Neutrophil (primary cell): ENCODE data around the gene PIEZO1.

Source experiments
- H3K27ac ChIP-seq: fragments of 200-600 bp; sonication (generic); 2 replicates; pipeline ENCODE4 v1.5.1; 2016; ENCODE audit warnings: mild to moderate bottlenecking, moderate library complexity
- H3K27me3 ChIP-seq: fragments of 200-600 bp; sonication (generic); 2 replicates; pipeline ENCODE4 v1.6.0; 2016; ENCODE audit warnings: mild to moderate bottlenecking
- H3K36me3 ChIP-seq: fragments of 200-600 bp; sonication (generic); 2 replicates; pipeline ENCODE4 v1.5.1; 2017
- H3K4me1 ChIP-seq, 2 experiments: fragments of 200-600 bp in 1 of 2; sonication (generic) in 1 of 2; 1 replicate in 1 of 2; 2 replicates in 1 of 2; pipeline versions ENCODE4 v1.5.1 to v1.6.1; 2013 to 2016; ENCODE audit warnings: low read depth in 1 of 2, low read length in 1 of 2, mild to moderate bottlenecking in 1 of 2, moderate library complexity in 1 of 2; ENCODE audit not compliant: control insufficient read depth in 1 of 2, insufficient read depth in 1 of 2
- H3K4me3 ChIP-seq, 2 experiments: fragments of 200-600 bp in 1 of 2; sonication (generic) in 1 of 2; 1 replicate in 1 of 2; 2 replicates in 1 of 2; pipeline ENCODE4 v1.5.1; 2013 to 2016; ENCODE audit warnings: low read depth in 1 of 2, low read length in 1 of 2, mild to moderate bottlenecking in 1 of 2, moderate library complexity in 1 of 2
- H3K9me3 ChIP-seq: fragments of 200-600 bp; sonication (generic); 2 replicates; pipeline ENCODE4 v1.5.1; 2016
- CTCF ChIP-seq: fragments of 200-600 bp; sonication (generic); IDR thresholded peaks from 2 replicates; pipeline ENCODE4 v1.5.1; 2016; ENCODE audit warnings: antibody characterized with exemption

PIEZO1 gene

GRCh38 chr16:88762258-88762870 is 22.7 kb downstream of the PIEZO1 start:
- Histone ChIP-seq H3K27me3 (no peaks in the 10 kb centered on the region), H3K27ac (no peak overlapping the region), H3K4me3 (no peak overlapping the region), H3K4me1 (peaks cover 0 to 5% of the 10 kb centered on the region in 2 experiments), H3K9me3 (no peaks in the 10 kb centered on the region), H3K36me3 (no peaks in the 10 kb centered on the region)
- no peak for TF ChIP-seq CTCF

- H3K4me3 ChIP-seq, result no peak overlapping the region
- no peaks in the 10 kb centered on the region for H3K9me3 ChIP-seq
- no peak for TF ChIP-seq CTCF
- peaks cover 0 to 5% of the 10 kb centered on the region in 2 experiments for H3K4me1 ChIP-seq
- no peaks in the 10 kb centered on the region for H3K27me3 ChIP-seq
- H3K27ac ChIP-seq, result no peak overlapping the region
- no peaks in the 10 kb centered on the region for H3K36me3 ChIP-seq
Measured at GRCh38 chr16:88761830-88762229, 23.2 kb downstream of the PIEZO1 start.

- no peaks in the 10 kb centered on the region for H3K36me3 ChIP-seq
- H3K9me3 ChIP-seq, result no peaks in the 10 kb centered on the region
- H3K27me3 ChIP-seq, result no peaks in the 10 kb centered on the region
- H3K4me1 ChIP-seq, result peaks cover 0 to 5% of the 10 kb centered on the region in 2 experiments
- H3K4me3 ChIP-seq, result no peak overlapping the region
- no peak for TF ChIP-seq CTCF
- H3K27ac ChIP-seq, result no peak overlapping the region
Measured at GRCh38 chr16:88761143-88761534, 23.9 kb downstream of the PIEZO1 start.

GRCh38 chr16:88760424-88761142 is 24.4 kb downstream of the PIEZO1 start:
- H3K27ac ChIP-seq, result no peak overlapping the region
- no peaks in the 10 kb centered on the region for H3K27me3 ChIP-seq
- peaks cover 0 to 5% of the 10 kb centered on the region in 2 experiments for H3K4me1 ChIP-seq
- no peaks in the 10 kb centered on the region for H3K9me3 ChIP-seq
- no peaks in the 10 kb centered on the region for H3K36me3 ChIP-seq
- TF ChIP-seq CTCF, result no peak
- no peak overlapping the region for H3K4me3 ChIP-seq

GRCh38 chr16:88759976-88760350 is 25.1 kb downstream of the PIEZO1 start:
- Histone ChIP-seq H3K9me3 (no peaks in the 10 kb centered on the region), H3K27me3 (no peaks in the 10 kb centered on the region), H3K27ac (no peak overlapping the region), H3K4me3 (no peak overlapping the region), H3K36me3 (no peaks in the 10 kb centered on the region), H3K4me1 (peaks cover 0 to 5% of the 10 kb centered on the region in 2 experiments)
- TF ChIP-seq CTCF, result no peak
